Calu3 (cell line): ENCODE results near the gene EFCAB8. TPM values are rescaled to one million over a fixed set of nuclear protein-coding genes. Genes with fewer than 3 reads are reported as not detected.
A peak's percentile ranks its signal among the peaks of the same experiment; 100 is the strongest.

Experiments used
- BruUV-seq: library from RNA; stranded (reverse); fragments of 400-500 nt; replicated peaks from 2 replicates; lab custom pipeline; 2021; lab: Mats Ljungman, UMichigan
- CTCF ChIA-PET: fragments of 300-600 bp; sonication (Branson Sonifier 250); formaldehyde crosslinking; loops from one replicate; lab custom pipeline; 2022; ENCODE audit warnings: antibody characterized with exemption; lab: Charles Lee
- DNase-seq: peaks from one replicate; pipeline ENCODE4 v3.0.0; 2022
- H3K27ac Mint-ChIP-seq: one replicate; pipeline ENCODE4 v1.8.0; 2022; ENCODE audit warnings: mixed read lengths; ENCODE audit not compliant: unreplicated experiment
- H3K27me3 Mint-ChIP-seq: one replicate; pipeline ENCODE4 v1.8.0; 2022; ENCODE audit warnings: mixed read lengths; ENCODE audit not compliant: unreplicated experiment
- H3K36me3 Mint-ChIP-seq: one replicate; pipeline ENCODE4 v1.8.0; 2022; ENCODE audit warnings: mild to moderate bottlenecking, moderate library complexity, mixed read lengths; ENCODE audit not compliant: insufficient read depth, unreplicated experiment
- H3K4me1 Mint-ChIP-seq: one replicate; pipeline ENCODE4 v1.8.0; 2022; ENCODE audit warnings: mild to moderate bottlenecking, low read depth, mixed read lengths; ENCODE audit not compliant: unreplicated experiment
- H3K4me3 Mint-ChIP-seq: one replicate; pipeline ENCODE4 v1.8.0; 2022; ENCODE audit warnings: mild to moderate bottlenecking, low read depth, moderate library complexity, mixed read lengths; ENCODE audit not compliant: unreplicated experiment
- H3K9me3 Mint-ChIP-seq: one replicate; pipeline ENCODE4 v1.8.0; 2022; ENCODE audit warnings: low read depth, mixed read lengths; ENCODE audit not compliant: unreplicated experiment
- intact Hi-C: fragments of 100-400 bp; cut with micrococcal nuclease; formaldehyde crosslinking; loops from one replicate; pipeline ENCODE4 v1.10.0; 2022; ENCODE audit not compliant: unreplicated experiment
- total RNA-seq: library from RNA; stranded (reverse); gene quantifications from 2 replicates; pipeline ENCODE4 v1.2.3, GENCODE V29; 2022
- TF ChIP-seq, protein P1 (sequence below): fragments of 200-600 bp; IDR thresholded peaks from one replicate; pipeline ENCODE4 v1.8.0; 2022; ENCODE audit warnings: antibody characterized with exemption; ENCODE audit not compliant: unreplicated experiment

Gene EFCAB8
- total RNA-seq, 1 experiment from 2014 or later = 1.1 TPM

DNA sequence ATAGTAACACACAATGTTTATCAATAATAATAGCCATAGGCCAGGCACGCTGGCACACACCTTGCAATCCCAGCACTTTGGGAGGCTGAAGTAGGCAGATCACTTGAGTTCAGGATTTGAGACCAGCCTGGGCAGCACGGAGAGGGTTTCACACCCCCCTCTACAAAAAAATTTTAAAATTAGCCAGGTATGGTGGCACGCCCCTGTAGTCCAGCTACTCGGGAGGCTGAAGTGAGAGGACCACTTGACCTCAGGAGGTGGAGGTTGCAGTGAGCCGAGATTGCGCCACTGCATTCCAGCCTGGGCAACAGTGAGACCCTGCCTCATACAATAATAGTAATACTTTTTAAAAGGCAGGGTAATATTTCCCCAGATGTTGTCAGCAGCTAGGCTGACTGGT is 46.8 kb upstream of the EFCAB8 start:
- no peak for DNase-seq
- no TSS peak for BruUV-seq
- TF ChIP-seq, protein P1, sequence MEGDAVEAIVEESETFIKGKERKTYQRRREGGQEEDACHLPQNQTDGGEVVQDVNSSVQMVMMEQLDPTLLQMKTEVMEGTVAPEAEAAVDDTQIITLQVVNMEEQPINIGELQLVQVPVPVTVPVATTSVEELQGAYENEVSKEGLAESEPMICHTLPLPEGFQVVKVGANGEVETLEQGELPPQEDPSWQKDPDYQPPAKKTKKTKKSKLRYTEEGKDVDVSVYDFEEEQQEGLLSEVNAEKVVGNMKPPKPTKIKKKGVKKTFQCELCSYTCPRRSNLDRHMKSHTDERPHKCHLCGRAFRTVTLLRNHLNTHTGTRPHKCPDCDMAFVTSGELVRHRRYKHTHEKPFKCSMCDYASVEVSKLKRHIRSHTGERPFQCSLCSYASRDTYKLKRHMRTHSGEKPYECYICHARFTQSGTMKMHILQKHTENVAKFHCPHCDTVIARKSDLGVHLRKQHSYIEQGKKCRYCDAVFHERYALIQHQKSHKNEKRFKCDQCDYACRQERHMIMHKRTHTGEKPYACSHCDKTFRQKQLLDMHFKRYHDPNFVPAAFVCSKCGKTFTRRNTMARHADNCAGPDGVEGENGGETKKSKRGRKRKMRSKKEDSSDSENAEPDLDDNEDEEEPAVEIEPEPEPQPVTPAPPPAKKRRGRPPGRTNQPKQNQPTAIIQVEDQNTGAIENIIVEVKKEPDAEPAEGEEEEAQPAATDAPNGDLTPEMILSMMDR = no peak
- intact Hi-C loops = no loop called here
- Mint-ChIP-seq H3K36me3 (no peaks in the 10 kb centered on the region), H3K4me3 (no peak overlapping the region), H3K9me3 (no peaks in the 10 kb centered on the region), H3K27me3 (no peaks in the 10 kb centered on the region), H3K4me1 (no peaks in the 10 kb centered on the region), H3K27ac (no peak overlapping the region)
- CTCF ChIA-PET = no interaction called here

DNA sequence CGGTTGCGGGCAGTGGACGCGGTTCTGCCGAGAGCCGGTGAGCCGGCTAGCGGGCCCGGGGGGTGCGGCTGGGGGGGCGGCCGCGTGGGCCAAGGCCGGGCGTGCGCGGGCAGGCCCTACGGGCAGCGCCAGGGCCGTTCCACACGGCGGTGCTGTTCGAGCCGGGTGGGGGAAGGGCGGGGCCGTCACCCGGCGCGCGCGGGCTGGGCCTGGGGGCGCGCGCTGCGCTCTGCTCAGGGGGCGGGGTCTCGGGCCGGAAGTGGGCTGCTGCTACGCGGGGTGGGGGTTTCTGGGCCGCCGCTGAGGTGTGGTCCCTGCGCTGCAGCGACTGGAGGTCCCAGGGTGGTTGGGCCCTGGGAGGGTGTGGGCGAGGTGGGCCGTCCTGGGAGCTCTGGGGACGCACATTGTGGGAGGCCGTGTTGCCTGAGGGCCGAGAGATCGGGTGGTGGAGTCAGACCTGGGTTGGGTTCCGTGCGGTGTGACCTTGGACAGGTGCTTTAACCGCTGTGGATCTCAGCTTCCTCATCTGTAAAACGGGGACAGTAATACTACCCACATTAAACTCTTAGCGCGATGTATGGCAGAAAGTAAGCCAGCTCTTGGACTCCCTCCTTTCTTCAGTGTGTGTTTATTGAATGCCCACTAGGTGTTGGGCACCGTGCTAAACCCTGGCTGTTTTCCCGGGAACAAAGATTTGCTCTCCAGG is 38.6 kb upstream of the EFCAB8 start:
- H3K4me1 Mint-ChIP-seq = peaks cover 41% of the 10 kb centered on the region
- BruUV-seq = no TSS peak
- TF ChIP-seq, protein P1 = no peak
- intact Hi-C loops = no loop called here
- DNase-seq = peak; percentile 82
- no peaks in the 10 kb centered on the region for H3K27me3 Mint-ChIP-seq
- peak overlapping the region; percentile 97 for H3K4me3 Mint-ChIP-seq
- CTCF ChIA-PET = interaction anchor here (0.6 to 1.6 kb wide), 15 partner anchors 10 to 1012 kb away, joined by 3 to 19 read pairs (median 3); no protein-coding TSS in a partner anchor
- peaks cover 36% of the 10 kb centered on the region for H3K36me3 Mint-ChIP-seq
- H3K9me3 Mint-ChIP-seq = no peaks in the 10 kb centered on the region
- peak overlapping the region; percentile 93 for H3K27ac Mint-ChIP-seq

DNA sequence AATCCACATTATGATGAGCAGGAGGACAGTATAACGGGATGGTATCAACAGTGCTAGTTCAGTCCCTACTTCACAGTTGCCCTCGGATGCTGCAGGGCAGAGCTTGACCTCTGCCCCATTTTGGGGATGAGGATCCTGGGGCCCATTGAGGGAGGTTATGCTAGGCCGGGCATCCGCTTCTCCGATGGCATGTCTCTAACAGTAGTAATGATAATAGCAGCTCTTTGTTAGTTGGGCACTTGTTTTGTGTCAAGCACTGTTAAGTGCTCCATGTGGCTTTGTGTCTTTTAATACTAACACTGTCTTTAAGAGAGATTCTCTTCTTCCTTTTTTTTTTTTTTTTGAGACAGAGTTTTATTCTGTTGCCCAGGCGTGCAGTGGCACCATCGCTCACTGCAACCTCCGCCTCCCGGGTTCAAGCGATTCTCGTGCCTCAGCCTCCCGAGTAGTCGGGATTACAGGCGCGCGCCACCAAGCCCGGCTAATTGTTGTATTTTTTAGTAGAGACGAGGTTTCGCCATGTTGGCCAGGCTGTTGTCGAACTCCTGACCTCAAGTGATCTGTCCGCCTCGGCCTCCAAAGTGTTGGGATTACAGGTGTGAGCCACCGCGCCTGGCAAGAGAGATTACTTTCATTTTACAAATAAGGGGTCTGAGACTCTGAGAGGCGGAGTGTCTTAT is 37.9 kb upstream of the EFCAB8 start:
- no peaks in the 10 kb centered on the region for H3K9me3 Mint-ChIP-seq
- CTCF ChIA-PET = interaction anchor here (0.7 to 1.6 kb wide), 4 partner anchors 31 to 344 kb away, joined by 3 to 19 read pairs (median 5); no protein-coding TSS in a partner anchor
- H3K27ac Mint-ChIP-seq = peak overlapping the region; percentile 93
- peaks cover 43% of the 10 kb centered on the region for H3K36me3 Mint-ChIP-seq
- peak overlapping the region; percentile 97 for H3K4me3 Mint-ChIP-seq
- H3K4me1 Mint-ChIP-seq = peaks cover 41% of the 10 kb centered on the region
- no peaks in the 10 kb centered on the region for H3K27me3 Mint-ChIP-seq
- intact Hi-C loops = no loop called here
- BruUV-seq = no TSS peak
- TF ChIP-seq, protein P1 = no peak
- no peak for DNase-seq

DNA sequence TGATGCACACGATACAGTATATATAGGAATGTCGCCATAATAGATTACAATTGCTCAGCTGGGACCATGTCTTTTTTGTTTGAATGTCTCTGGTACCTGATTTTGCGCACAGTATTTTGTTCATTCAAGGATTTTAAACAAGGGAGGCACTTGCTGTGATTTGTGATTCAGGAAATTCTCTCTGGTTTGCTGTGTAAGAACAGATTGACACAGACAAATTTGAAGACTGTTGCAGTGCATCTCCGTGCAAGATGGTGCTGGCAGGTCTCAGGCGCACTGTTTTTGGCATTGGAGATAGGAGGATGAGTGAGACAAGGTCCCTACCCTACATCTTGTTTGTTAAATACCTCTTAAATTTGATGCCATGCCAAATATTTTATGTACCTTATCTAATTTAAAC is 36.5 kb upstream of the EFCAB8 start:
- CTCF ChIA-PET = interaction anchor here (0.6 kb wide), 1 partner anchor 1846 kb away, joined by 7 read pairs; no protein-coding TSS in a partner anchor
- TF ChIP-seq, protein P1 = no peak
- no peak for DNase-seq
- Mint-ChIP-seq H3K4me3 (peak overlapping the region; percentile 97), H3K9me3 (no peaks in the 10 kb centered on the region), H3K36me3 (peaks cover 56% of the 10 kb centered on the region), H3K27me3 (no peaks in the 10 kb centered on the region), H3K27ac (no peak overlapping the region), H3K4me1 (peaks cover 41% of the 10 kb centered on the region)
- intact Hi-C loops = loop anchor here (2.0 kb wide), 1 partner anchor 31 kb away; no protein-coding TSS in a partner anchor
- no TSS peak for BruUV-seq
